ENCODE results near the gene HOOK1. TPM values are rescaled to one million over a fixed set of nuclear protein-coding genes. Genes with fewer than 3 reads are reported as not detected.

The HOOK1 gene
- total RNA-seq, 2 donors from 2014 or later, result 17.1 to 20.5 TPM

GRCh38 chr1:59768792-59769735, 45.7 kb upstream of the HOOK1 start:
- H3K36me3 ChIP-seq (replicated peaks in 1 of 2; ENCODE audit: insufficient read depth in 1 of 2, low read depth in 2 of 2), result no peaks in the 10 kb centered on the region
- H3K27me3 ChIP-seq, result no peaks in the 10 kb centered on the region
- DNase-seq (peak in 3 of 4 donors; percentile 13 to 22 (median 17)), ATAC-seq (peak; percentile 40)
- H3K4me1 ChIP-seq, result peaks cover 11% of the 10 kb centered on the region
- H3K9me3 ChIP-seq, result no peaks in the 10 kb centered on the region
- H3K27ac ChIP-seq, result no peak overlapping the region
- WGBS, 2 donors, result 59% methylated on average over 10 of the region's 10 CpGs
- no peak overlapping the region for H3K4me3 ChIP-seq
- intact Hi-C loops (cut with DNase I), result no loop called here
- no peak for TF ChIP-seq POLR2A (IDR thresholded peaks at IDR 0.05)
- TF ChIP-seq CTCF (IDR thresholded peaks at IDR 0.05), result no peak

- 96 to 97% methylated on average over 4 of the region's 4 CpGs for WGBS, 2 donors
- intact Hi-C loops (cut with DNase I), result no loop called here
These were observed 45.0 kb upstream of the HOOK1 start for GRCh38 chr1:59769736-59770095.

GRCh38 chr1:59771361-59771760, 43.4 kb upstream of the HOOK1 start:
- Histone ChIP-seq H3K27me3 (no peaks in the 10 kb centered on the region), H3K4me1 (peaks cover 11% of the 10 kb centered on the region), H3K36me3 (replicated peaks in 1 of 2; ENCODE audit: insufficient read depth in 1 of 2, low read depth in 2 of 2) (no peaks in the 10 kb centered on the region), H3K9me3 (no peaks in the 10 kb centered on the region), H3K27ac (no peak overlapping the region), H3K4me3 (no peak overlapping the region)
- DNase-seq (no peak), ATAC-seq (no peak)
- 77 to 80% methylated on average over 3 of the region's 3 CpGs for WGBS, 2 donors
- TF ChIP-seq POLR2A (IDR thresholded peaks at IDR 0.05), result no peak
- TF ChIP-seq CTCF (IDR thresholded peaks at IDR 0.05), result no peak
- intact Hi-C loops (cut with DNase I), result no loop called here

More at GRCh38 chr1:59769736-59770095, 45.0 kb upstream of the HOOK1 start:
- Histone ChIP-seq H3K4me3 (no peak overlapping the region), H3K36me3 (replicated peaks in 1 of 2; ENCODE audit: insufficient read depth in 1 of 2, low read depth in 2 of 2) (no peaks in the 10 kb centered on the region), H3K9me3 (no peaks in the 10 kb centered on the region), H3K4me1 (peaks cover 11% of the 10 kb centered on the region), H3K27me3 (no peaks in the 10 kb centered on the region), H3K27ac (no peak overlapping the region)
- DNase-seq, result no peak
- TF ChIP-seq POLR2A (IDR thresholded peaks at IDR 0.05) (no peak), CTCF (IDR thresholded peaks at IDR 0.05) (no peak)
- no peak for ATAC-seq

- TF ChIP-seq CTCF (IDR thresholded peaks at IDR 0.05) (no peak), POLR2A (IDR thresholded peaks at IDR 0.05) (no peak)
- intact Hi-C loops (cut with DNase I), result no loop called here
- ATAC-seq (no peak), DNase-seq (no peak)
- H3K9me3 ChIP-seq, result no peaks in the 10 kb centered on the region
- no peak overlapping the region for H3K27ac ChIP-seq
- H3K4me1 ChIP-seq, result peaks cover 4% of the 10 kb centered on the region
- H3K27me3 ChIP-seq, result no peaks in the 10 kb centered on the region
- no peak overlapping the region for H3K4me3 ChIP-seq
- 85 to 87% methylated on average over 4 of the region's 4 CpGs for WGBS, 2 donors
- H3K36me3 ChIP-seq (replicated peaks in 1 of 2; ENCODE audit: insufficient read depth in 1 of 2, low read depth in 2 of 2), result no peaks in the 10 kb centered on the region
These were observed 39.3 kb upstream of the HOOK1 start for GRCh38 chr1:59775480-59775879.
